VCaP (cell line): ENCODE measurements around the gene RUNX2.

Source experiments
- H3K27ac ChIP-seq: fragments of 450-650 bp; 2 replicates; pipeline ENCODE4 v1.5.1; 2017
- TF ChIP-seq, protein P1 (sequence below): fragments of 450-650 bp; conservative IDR thresholded peaks from 2 replicates; pipeline ENCODE4 v1.5.1; 2017; ENCODE audit warnings: mild to moderate bottlenecking, moderate library complexity

Gene RUNX2

DNA sequence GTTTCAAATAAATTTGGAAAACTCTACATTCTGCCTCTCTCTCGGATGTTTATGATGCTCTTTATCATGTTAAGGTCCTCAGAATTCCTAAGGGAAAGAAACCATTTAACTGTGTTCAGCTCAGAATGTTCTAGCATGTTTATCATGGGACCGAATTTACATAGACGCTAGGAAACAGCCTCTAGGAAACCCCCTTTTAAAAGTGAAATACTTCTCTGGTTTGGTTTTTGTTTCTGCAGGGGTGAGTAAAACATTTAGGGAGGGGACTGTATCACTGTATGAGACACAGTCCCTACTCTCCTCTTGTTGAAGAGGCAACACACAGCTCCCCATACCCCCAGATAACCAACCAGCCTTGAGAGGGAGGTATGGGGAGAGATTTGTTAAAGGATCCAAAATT is 317.2 kb downstream of the RUNX2 start:
- H3K27ac ChIP-seq, result no peak overlapping the region
- TF ChIP-seq, protein P1, sequence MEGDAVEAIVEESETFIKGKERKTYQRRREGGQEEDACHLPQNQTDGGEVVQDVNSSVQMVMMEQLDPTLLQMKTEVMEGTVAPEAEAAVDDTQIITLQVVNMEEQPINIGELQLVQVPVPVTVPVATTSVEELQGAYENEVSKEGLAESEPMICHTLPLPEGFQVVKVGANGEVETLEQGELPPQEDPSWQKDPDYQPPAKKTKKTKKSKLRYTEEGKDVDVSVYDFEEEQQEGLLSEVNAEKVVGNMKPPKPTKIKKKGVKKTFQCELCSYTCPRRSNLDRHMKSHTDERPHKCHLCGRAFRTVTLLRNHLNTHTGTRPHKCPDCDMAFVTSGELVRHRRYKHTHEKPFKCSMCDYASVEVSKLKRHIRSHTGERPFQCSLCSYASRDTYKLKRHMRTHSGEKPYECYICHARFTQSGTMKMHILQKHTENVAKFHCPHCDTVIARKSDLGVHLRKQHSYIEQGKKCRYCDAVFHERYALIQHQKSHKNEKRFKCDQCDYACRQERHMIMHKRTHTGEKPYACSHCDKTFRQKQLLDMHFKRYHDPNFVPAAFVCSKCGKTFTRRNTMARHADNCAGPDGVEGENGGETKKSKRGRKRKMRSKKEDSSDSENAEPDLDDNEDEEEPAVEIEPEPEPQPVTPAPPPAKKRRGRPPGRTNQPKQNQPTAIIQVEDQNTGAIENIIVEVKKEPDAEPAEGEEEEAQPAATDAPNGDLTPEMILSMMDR, result no peak

DNA sequence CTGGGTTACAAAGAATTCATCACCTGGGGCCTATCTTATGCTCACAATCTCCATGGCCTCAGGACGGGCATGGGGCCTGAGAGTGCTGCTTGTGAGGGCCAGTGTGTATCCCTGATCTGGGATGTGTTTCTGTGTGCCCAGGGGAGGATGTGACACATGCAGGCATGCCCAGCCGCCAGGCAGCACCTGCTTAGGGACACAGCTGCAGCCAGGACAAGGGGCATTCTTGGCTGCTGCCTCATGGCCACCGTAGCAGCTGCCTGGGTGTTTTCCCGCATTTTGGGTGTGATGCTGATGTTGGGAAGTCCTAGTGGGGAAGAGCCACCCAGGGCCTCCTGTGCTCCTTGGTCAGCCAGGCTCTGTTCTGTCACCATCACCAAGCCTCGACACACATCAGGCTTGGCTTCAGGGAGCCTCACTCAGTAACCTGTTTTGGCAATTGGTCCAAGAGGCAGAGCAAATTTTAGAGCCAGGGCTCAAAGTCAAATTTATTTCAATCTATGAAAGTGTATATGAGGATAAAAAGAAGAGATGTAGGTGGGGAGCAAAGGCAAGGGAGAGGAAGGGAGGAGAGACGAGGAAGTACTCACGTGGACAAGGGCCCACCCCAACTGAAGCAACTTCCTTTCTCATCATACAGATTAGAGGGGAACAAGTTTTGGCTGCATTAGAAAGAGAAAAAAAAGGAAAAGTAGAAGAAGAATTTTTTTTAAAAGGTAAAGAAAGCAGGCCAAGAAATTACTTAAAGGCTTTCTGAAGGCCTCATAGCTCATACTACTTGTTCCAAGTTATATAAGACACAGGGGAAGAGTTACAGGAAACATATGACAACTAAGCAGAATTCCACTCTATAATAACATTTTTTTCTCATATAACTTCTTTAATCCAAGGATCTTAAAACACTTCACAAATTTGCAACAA is 319.5 kb downstream of the RUNX2 start:
- TF ChIP-seq, protein P1, result no peak
- no peak overlapping the region for H3K27ac ChIP-seq

DNA sequence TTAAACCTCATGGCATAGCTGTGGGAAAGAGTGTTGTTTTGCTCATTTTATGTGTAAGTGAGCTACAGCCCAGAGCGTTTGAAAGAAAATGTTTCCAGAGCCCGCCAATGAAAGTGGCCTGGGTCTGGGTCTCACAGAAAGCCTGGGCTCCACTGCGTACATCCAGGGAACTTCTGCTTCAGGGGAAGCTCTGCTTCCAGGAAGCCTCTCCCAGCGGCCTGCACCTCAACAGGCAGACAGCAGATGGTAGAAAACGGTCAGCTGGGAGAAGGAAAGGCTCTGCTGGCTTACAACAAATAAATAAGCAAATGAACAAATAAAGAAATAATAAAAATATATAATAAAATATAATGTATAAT is 320.1 kb downstream of the RUNX2 start:
- TF ChIP-seq, protein P1, result no peak
- no peak overlapping the region for H3K27ac ChIP-seq

DNA sequence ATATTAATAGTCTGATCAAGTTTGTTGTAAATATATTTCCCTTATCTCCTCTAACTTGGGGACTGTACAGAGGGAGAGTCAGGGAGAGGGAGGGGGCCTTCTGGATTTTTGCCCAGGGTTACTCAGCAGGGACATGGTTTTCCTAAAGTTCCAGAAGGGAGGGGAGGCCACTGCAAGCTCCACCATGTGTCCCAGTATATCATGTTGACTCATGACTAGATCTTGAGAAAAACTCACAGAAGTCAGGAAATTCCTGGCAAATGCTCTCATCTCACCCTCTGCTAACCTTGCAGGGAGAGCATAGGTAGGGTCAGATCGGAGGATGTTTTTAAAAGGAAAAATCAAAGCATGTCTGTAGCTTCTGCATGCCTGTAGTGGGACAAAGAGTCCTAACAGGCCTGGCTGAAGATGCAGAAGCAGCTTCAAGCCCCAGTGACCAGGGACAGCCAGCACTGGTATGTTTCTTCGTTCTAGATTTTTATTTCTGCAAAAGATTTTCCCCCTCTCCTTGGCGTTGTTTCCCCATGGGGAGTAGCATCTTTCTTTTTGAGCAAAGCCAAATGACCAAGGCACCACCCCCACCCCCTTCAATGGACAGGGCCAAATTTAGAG is 322.5 kb downstream of the RUNX2 start:
- H3K27ac ChIP-seq, result no peak overlapping the region

DNA sequence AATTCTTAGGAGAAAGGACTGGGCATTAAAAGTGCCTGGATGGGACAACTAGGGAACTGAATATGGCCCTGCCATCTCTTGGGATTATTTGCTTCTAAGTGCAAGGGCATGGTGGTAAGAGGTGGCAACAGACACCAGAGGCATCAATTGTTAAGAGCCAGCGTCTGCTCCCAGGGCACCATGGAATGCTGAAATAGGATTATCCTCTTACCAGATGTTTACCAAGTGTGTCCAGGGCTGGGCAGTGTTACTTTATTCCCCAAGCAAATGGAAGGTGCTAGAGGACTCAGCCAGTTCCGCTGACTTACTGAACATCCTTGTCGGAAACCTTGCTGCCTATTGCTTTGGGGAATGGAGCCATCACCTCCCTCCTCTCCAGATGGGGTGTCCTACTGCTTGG is 323.2 kb downstream of the RUNX2 start:
- no peak overlapping the region for H3K27ac ChIP-seq
- TF ChIP-seq, protein P1, result no peak

More for the DNA sequence above, 322.5 kb downstream of the RUNX2 start:
- TF ChIP-seq, protein P1, result no peak

DNA sequence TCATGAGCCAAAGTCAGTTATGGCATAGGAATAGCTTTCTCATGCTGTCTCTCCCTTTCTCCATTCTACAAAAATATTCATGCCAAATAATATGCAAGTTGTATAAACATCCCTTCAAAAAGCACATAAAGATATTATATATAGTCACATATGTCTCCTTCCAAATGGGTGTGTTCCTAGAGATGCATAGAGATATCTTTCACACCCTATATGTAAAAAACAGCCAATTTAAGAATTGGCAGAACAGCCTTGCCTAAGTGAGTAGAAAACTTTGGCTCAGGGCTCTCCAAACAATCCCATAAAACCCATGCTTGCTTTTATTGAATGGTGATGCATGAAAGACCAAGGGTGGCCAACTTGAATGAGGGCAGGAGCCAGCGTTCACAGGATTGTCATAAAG is 324.3 kb downstream of the RUNX2 start:
- H3K27ac ChIP-seq, result no peak overlapping the region

More for the DNA sequence above, 324.3 kb downstream of the RUNX2 start:
- TF ChIP-seq, protein P1, result no peak
